Glutamatergic neuron (in vitro differentiated cells): ENCODE data around the gene RAP1GAP2. TPM values are rescaled to one million over a fixed set of nuclear protein-coding genes. Genes with fewer than 3 reads are reported as not detected.

ENCODE experiments used
- DNase-seq: peaks from one replicate; pipeline ENCODE4 v3.0.0; 2022
- H3K27ac Mint-ChIP-seq: one replicate; pipeline ENCODE4 v1.8.0; 2020; ENCODE audit warnings: mild to moderate bottlenecking, mixed read lengths, inconsistent platforms; ENCODE audit not compliant: unreplicated experiment
- H3K27me3 Mint-ChIP-seq: one replicate; pipeline ENCODE4 v1.8.0; 2020; ENCODE audit warnings: mild to moderate bottlenecking, moderate library complexity, mixed read lengths, inconsistent platforms; ENCODE audit not compliant: unreplicated experiment
- H3K36me3 Mint-ChIP-seq: one replicate; pipeline ENCODE4 v1.8.0; 2020; ENCODE audit warnings: mild to moderate bottlenecking, mixed read lengths, inconsistent platforms; ENCODE audit not compliant: unreplicated experiment
- H3K4me1 Mint-ChIP-seq: one replicate; pipeline ENCODE4 v1.8.0; 2020; ENCODE audit warnings: mild to moderate bottlenecking, low read depth, mixed read lengths, inconsistent platforms; ENCODE audit not compliant: unreplicated experiment
- H3K4me3 Mint-ChIP-seq: one replicate; pipeline ENCODE4 v1.8.0; 2020; ENCODE audit warnings: mild to moderate bottlenecking, mixed read lengths, inconsistent platforms; ENCODE audit not compliant: unreplicated experiment
- H3K9me3 Mint-ChIP-seq: one replicate; pipeline ENCODE4 v1.8.0; 2020; ENCODE audit warnings: mild to moderate bottlenecking, moderate library complexity, mixed read lengths, inconsistent platforms; ENCODE audit not compliant: unreplicated experiment
- total RNA-seq: library from RNA; stranded (reverse); fragmentation: NEBNext Ultra II Directional; extraction: Animal tissue kit (Norgen Biotek cat#: 25700); gene quantifications from one replicate; pipeline ENCODE4 v1.2.1, GENCODE V29; 2021; ENCODE audit not compliant: unreplicated experiment
- TF ChIP-seq, protein P1 (sequence below): fragments of 200-600 bp; sonication (generic); IDR thresholded peaks from one replicate; pipeline ENCODE4 v1.5.0; 2021; ENCODE audit not compliant: partially characterized antibody, unreplicated experiment

Gene RAP1GAP2
- total RNA-seq, 1 donor from 2014 or later: 86.0 TPM

GRCh38 chr17:2924211-2924610 is 128.0 kb downstream of the RAP1GAP2 start:
- Mint-ChIP-seq H3K9me3 (peaks cover 3% of the 10 kb centered on the region), H3K27ac (peak overlapping the region; percentile 23), H3K4me1 (peaks cover 32% of the 10 kb centered on the region), H3K36me3 (no peaks in the 10 kb centered on the region), H3K4me3 (no peak overlapping the region), H3K27me3 (peaks cover 12% of the 10 kb centered on the region)
- TF ChIP-seq, protein P1, sequence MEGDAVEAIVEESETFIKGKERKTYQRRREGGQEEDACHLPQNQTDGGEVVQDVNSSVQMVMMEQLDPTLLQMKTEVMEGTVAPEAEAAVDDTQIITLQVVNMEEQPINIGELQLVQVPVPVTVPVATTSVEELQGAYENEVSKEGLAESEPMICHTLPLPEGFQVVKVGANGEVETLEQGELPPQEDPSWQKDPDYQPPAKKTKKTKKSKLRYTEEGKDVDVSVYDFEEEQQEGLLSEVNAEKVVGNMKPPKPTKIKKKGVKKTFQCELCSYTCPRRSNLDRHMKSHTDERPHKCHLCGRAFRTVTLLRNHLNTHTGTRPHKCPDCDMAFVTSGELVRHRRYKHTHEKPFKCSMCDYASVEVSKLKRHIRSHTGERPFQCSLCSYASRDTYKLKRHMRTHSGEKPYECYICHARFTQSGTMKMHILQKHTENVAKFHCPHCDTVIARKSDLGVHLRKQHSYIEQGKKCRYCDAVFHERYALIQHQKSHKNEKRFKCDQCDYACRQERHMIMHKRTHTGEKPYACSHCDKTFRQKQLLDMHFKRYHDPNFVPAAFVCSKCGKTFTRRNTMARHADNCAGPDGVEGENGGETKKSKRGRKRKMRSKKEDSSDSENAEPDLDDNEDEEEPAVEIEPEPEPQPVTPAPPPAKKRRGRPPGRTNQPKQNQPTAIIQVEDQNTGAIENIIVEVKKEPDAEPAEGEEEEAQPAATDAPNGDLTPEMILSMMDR: no peak
- DNase-seq: no peak

DNA sequence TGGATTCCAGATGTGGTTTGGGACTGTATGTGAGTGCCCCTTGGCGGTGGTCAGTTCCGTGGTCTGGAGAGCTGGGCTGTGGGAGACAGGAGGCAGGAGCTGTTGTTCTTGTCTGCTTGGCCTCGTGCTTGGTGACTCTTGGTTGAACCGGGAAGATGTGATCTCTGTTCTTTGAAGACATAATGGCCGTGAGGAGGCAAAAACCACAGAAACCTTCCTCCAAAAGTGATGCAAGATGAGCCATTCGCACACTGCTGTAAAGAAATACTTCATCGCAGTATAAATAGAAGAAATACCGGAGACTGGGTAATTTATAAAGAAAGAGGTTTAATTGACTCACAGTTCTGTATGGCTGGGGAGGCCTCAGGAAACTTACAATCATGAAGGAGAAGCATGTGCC is 128.8 kb downstream of the RAP1GAP2 start:
- H3K27ac Mint-ChIP-seq: no peak overlapping the region

DNA sequence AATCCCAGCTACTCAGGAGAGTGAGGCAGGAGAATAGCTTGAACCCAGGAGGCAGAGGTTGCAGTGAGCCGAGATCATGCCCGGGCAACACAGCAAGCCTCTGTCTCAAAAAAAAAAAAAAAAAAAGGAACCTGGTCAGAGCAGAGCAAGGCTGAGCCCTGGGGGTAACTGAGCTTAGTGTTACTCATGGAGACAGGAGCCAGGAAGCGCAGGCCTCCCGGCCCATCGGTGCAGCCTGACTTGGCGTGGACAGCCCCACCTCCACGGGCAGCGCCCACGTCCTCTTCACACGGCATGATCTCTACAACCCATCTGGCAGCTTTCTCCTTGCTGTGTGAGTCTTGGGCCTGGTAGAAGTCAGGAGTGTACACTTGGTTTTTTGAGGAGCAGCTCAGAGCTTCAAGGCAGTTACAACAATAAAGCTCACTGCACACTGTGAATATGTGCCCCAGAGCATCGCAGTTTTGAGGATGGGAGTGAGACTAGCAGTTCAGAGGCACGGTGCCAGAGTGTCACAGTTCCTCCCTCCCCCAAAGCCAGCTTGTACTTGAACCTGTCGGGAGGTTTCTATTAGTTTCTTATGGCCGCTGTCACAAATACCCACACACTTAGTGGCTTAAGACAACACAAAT is 129.9 kb downstream of the RAP1GAP2 start:
- no peak for DNase-seq
- Mint-ChIP-seq H3K27ac (no peak overlapping the region), H3K36me3 (no peaks in the 10 kb centered on the region), H3K4me1 (peaks cover 44% of the 10 kb centered on the region), H3K27me3 (peaks cover 16% of the 10 kb centered on the region), H3K4me3 (no peak overlapping the region), H3K9me3 (peaks cover 4% of the 10 kb centered on the region)
- TF ChIP-seq, protein P1: no peak

More for the DNA sequence above, 128.8 kb downstream of the RAP1GAP2 start:
- no peak for DNase-seq
- H3K27me3 Mint-ChIP-seq: peaks cover 12% of the 10 kb centered on the region
- TF ChIP-seq, protein P1: no peak
- peaks cover 3% of the 10 kb centered on the region for H3K9me3 Mint-ChIP-seq
- peak overlapping the region; percentile 1 for H3K4me3 Mint-ChIP-seq
- peaks cover 39% of the 10 kb centered on the region for H3K4me1 Mint-ChIP-seq
- H3K36me3 Mint-ChIP-seq: no peaks in the 10 kb centered on the region

DNA sequence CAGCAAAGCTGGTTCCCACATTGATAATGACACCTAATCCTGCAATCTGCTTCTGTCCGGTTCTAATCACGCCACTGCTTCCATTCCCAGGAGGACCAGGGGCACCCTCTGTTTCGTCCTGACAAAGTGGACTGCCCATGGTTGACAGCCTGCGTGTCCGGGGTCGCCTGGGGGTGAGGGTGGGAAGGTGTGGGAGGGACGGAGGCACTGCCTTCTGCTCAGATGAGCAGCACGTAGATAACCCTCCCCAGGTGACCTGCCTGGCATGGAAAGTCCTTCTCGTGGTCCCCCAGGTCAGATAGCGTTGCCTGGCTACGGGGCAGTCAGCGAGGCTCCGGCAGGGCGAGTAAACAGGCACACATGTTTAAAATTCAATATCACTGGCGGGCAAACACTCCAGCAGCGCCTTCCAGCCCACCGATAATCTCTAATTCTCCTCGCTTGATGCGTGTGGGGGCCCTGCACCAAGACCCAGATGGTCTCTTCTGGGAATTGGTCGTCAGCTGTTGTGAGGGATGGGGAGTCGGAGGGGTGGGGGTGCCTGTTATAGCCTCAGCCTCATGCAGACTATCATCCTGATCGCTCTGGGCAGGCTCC is 132.2 kb downstream of the RAP1GAP2 start:
- Mint-ChIP-seq H3K27me3 (peaks cover 17% of the 10 kb centered on the region), H3K4me1 (peaks cover 56% of the 10 kb centered on the region), H3K27ac (peak overlapping the region; percentile 34), H3K4me3 (no peak overlapping the region), H3K9me3 (peaks cover 9% of the 10 kb centered on the region), H3K36me3 (no peaks in the 10 kb centered on the region)
- DNase-seq: no peak
- TF ChIP-seq, protein P1: no peak

DNA sequence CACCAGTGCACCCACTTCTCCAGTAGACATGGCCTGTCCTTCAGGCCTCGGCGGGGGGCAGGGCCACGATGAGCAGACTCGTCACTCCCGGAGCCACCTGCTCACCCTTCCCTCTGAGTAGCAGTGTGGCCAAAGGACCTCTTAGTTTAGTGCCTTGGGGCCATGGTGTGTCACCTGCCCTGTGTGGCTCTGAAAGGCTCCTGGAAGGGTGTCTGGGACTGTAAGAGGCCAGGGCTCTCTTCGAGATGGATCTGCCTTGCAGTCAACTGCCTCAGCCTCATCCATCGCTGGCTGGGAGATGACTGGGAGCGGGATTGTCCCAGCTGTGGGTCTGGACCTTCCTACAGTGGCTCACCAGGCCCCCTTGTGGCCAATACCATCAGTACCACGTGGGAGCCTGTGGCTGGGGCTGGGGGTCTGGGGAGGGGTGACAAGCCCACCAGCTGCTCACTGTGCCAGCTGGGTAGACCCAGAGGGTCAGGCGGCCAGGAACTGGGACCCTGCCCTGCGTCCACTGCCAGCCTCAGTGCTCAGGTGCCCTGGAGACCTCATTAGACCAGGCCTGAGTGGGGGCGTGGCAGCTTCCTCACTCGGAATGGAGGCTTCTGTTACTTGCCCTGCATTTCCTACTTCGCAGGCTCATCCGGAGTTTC is 133.8 kb downstream of the RAP1GAP2 start:
- peak overlapping the region; percentile 7 for H3K4me3 Mint-ChIP-seq
- H3K27me3 Mint-ChIP-seq: peaks cover 10% of the 10 kb centered on the region
- H3K27ac Mint-ChIP-seq: peak overlapping the region; percentile 94
- H3K9me3 Mint-ChIP-seq: peaks cover 5% of the 10 kb centered on the region
- DNase-seq: peak; percentile 86
- no peaks in the 10 kb centered on the region for H3K36me3 Mint-ChIP-seq
- H3K4me1 Mint-ChIP-seq: peaks cover 49% of the 10 kb centered on the region
- TF ChIP-seq, protein P1: peak; percentile 97
